ENCODE data around the gene CCND1. TPM values are rescaled to one million over a fixed set of nuclear protein-coding genes. Genes with fewer than 3 reads are reported as not detected.

CCND1 gene
- total RNA-seq, 1 experiment from 2014 or later, result 868 TPM

DNA sequence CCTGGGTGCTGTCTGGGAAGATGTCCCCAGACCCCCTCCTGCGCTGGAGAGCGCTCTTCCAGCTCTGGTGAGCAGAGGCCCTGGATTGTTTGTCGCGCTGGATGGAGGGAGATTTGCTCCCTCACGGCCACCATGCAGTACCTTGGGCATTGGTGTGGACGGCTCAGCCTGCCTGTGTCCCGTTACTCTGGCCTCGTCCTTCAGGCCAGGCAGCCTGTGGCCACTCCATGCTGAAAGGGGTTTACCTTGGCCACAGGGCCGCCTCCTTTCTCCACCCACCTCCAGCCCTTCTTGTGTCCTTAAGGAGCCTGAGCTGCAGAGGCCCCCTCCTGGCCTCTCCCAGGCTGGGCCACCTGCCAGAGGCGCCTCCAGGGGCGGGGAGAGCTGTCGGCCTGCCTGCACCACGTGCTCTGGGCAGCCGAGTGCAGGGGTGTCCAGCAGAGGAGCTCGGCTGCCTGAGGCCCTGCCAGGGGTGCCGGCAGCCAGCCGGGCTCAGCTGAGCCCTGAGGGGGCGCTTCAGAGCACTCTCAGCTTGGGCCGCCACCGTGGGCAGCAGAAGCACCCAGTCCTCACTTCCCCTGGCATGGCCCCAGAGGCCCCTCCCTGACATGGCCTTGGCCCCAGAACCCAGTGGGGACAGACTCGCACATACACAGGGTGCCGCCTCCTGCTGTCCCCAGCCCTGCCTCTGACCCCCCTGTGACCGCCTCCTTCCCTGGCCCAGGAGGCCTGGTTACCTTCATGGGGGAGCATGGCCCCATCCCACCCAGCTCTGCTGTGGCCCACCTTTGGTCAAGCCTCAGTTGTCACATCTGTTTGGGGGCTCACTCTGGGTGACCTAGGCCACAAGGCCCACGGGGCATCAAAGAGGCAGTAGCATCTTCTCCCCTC lies 3.4 kb downstream of the CCND1 start:
- ATAC-seq (peak; percentile 17), DNase-seq (peak; percentile 75)
- TF ChIP-seq EZH2 (IDR thresholded peaks at IDR 0.05; ENCODE audit: low read length, unreplicated experiment) (no peak), EZH2phosphoT487 (IDR thresholded peaks at IDR 0.05; ENCODE audit: borderline replicate concordance, low read length) (no peak), CTCF (conservative IDR thresholded peaks at IDR 0.05; ENCODE audit: low read depth, low read length) (peak; percentile 44)
- peaks cover 66% of the 10 kb centered on the region for H3K36me3 ChIP-seq (ENCODE audit: low read depth, low read length)
- peak overlapping the region; percentile 96 for H3K4me2 ChIP-seq (ENCODE audit: low read length)
- peaks cover 45% of the 10 kb centered on the region for H3K4me1 ChIP-seq (ENCODE audit: insufficient read depth, low read length)
- ChIA-PET CTCF (interaction anchor here (0.8 kb wide), 1 partner anchor 351 kb away, joined by 3 read pairs; the partner anchor contains the start of gene MYEOV), POLR2A (ENCODE audit: unreplicated experiment) (interaction anchor here (0.5 kb wide), 1 partner anchor 353 kb away, joined by 3 read pairs; no protein-coding TSS in a partner anchor)
- H3K9ac ChIP-seq (ENCODE audit: low read length), result peak overlapping the region; percentile 97
- H4K20me1 ChIP-seq (ENCODE audit: low read length), result peaks cover 78% of the 10 kb centered on the region
- H3K9me2 ChIP-seq (replicated peaks; ENCODE audit: low read length), result no peaks in the 10 kb centered on the region
- peak overlapping the region; percentile 99 for H3K4me3 ChIP-seq (ENCODE audit: low read length)
- no peaks in the 10 kb centered on the region for H3K9me3 ChIP-seq (ENCODE audit: low read length)
- no peaks in the 10 kb centered on the region for H3K27me3 ChIP-seq (ENCODE audit: low read length)
- H3K27ac ChIP-seq (ENCODE audit: low read length), result peak overlapping the region; percentile 84
- no TSS peak for BruUV-seq (replicated peaks)
- no peak overlapping the region for H2AFZ ChIP-seq (ENCODE audit: low read length)
- peaks cover 31% of the 10 kb centered on the region for H3F3A ChIP-seq (ENCODE audit: low read length, unreplicated experiment)
- intact Hi-C loops (cut with micrococcal nuclease), result no loop called here
- H3K79me2 ChIP-seq (ENCODE audit: low read length), result peaks cover 99% of the 10 kb centered on the region

GRCh38 chr11:69644962-69645675 lies 4.2 kb downstream of the CCND1 start:
- peak overlapping the region; percentile 96 for H3K4me2 ChIP-seq (ENCODE audit: low read length)
- H3K4me1 ChIP-seq (ENCODE audit: insufficient read depth, low read length), result peaks cover 53% of the 10 kb centered on the region
- ChIA-PET CTCF (interaction anchor here (0.8 kb wide), 1 partner anchor 351 kb away, joined by 3 read pairs; the partner anchor contains the start of gene MYEOV), POLR2A (ENCODE audit: unreplicated experiment) (interaction anchor here (0.5 to 0.6 kb wide), 2 partner anchors 347 to 364 kb away, joined by 4 read pairs; no protein-coding TSS in a partner anchor)
- H3K27ac ChIP-seq (ENCODE audit: low read length), result peak overlapping the region; percentile 84
- H4K20me1 ChIP-seq (ENCODE audit: low read length), result peaks cover 86% of the 10 kb centered on the region
- DNase-seq, result peak; percentile 16
- TF ChIP-seq EZH2phosphoT487 (IDR thresholded peaks at IDR 0.05; ENCODE audit: borderline replicate concordance, low read length) (no peak), CTCF (conservative IDR thresholded peaks at IDR 0.05; ENCODE audit: low read depth, low read length) (0 out of 2 replicates have a peak, but pooled peaks have one; percentile 11), EZH2 (IDR thresholded peaks at IDR 0.05; ENCODE audit: low read length, unreplicated experiment) (no peak)
- H3K9me2 ChIP-seq (replicated peaks; ENCODE audit: low read length), result no peaks in the 10 kb centered on the region
- H3K36me3 ChIP-seq (ENCODE audit: low read depth, low read length), result peaks cover 74% of the 10 kb centered on the region
- peaks cover 99% of the 10 kb centered on the region for H3K79me2 ChIP-seq (ENCODE audit: low read length)
- H3K4me3 ChIP-seq (ENCODE audit: low read length), result peak overlapping the region; percentile 99
- H3K9ac ChIP-seq (ENCODE audit: low read length), result peak overlapping the region; percentile 97
- H3F3A ChIP-seq (ENCODE audit: low read length, unreplicated experiment), result peaks cover 34% of the 10 kb centered on the region
- H2AFZ ChIP-seq (ENCODE audit: low read length), result no peak overlapping the region
- no peak for ATAC-seq
- no peaks in the 10 kb centered on the region for H3K27me3 ChIP-seq (ENCODE audit: low read length)
- no TSS peak for BruUV-seq (replicated peaks)
- H3K9me3 ChIP-seq (ENCODE audit: low read length), result no peaks in the 10 kb centered on the region
- intact Hi-C loops (cut with micrococcal nuclease), result no loop called here

Measured in PC-3 (cell line).